GM18526 (cell line): ENCODE results near the gene MAPK12.

Source experiments
- POLR2A ChIP-seq: IDR thresholded peaks from 3 replicates; pipeline ENCODE4 v1.6.1; 2011; ENCODE audit not compliant: insufficient read length; ENCODE audit errors: extremely low read depth

The MAPK12 gene

GRCh38 chr22:50226063-50226874 lies 35.2 kb downstream of the MAPK12 start:
- no peak for TF ChIP-seq POLR2A

- no peak for TF ChIP-seq POLR2A
Observed at GRCh38 chr22:50225200-50225969, 36.1 kb downstream of the MAPK12 start.

- no peak for TF ChIP-seq POLR2A
Observed at GRCh38 chr22:50224071-50224470, 37.4 kb downstream of the MAPK12 start.

GRCh38 chr22:50222508-50222907 lies 39.0 kb downstream of the MAPK12 start:
- no peak for TF ChIP-seq POLR2A

- TF ChIP-seq POLR2A, result no peak
Observed at GRCh38 chr22:50221410-50222300, 39.8 kb downstream of the MAPK12 start.

- TF ChIP-seq POLR2A, result no peak
Observed at GRCh38 chr22:50220603-50221409, 40.7 kb downstream of the MAPK12 start.

GRCh38 chr22:50219800-50220602 lies 41.5 kb downstream of the MAPK12 start:
- TF ChIP-seq POLR2A, result no peak

- TF ChIP-seq POLR2A, result no peak
Observed at GRCh38 chr22:50218996-50219727, 42.3 kb downstream of the MAPK12 start.

- no peak for TF ChIP-seq POLR2A
Observed at GRCh38 chr22:50218153-50218995, 43.1 kb downstream of the MAPK12 start.

- TF ChIP-seq POLR2A, result no peak
Observed at GRCh38 chr22:50217543-50218152, 43.8 kb downstream of the MAPK12 start.

GRCh38 chr22:50216684-50217520 lies 44.6 kb downstream of the MAPK12 start:
- TF ChIP-seq POLR2A, result no peak

GRCh38 chr22:50216055-50216683 lies 45.3 kb downstream of the MAPK12 start:
- TF ChIP-seq POLR2A, result no peak
